ENCODE results near the gene DR1. TPM values are rescaled to one million over a fixed set of nuclear protein-coding genes. Genes with fewer than 3 reads are reported as not detected.
A peak's percentile ranks its signal among the peaks of the same experiment; 100 is the strongest.

Gene DR1
- total and polyA plus RNA-seq, 10 of the 15 experiments (the other 5 are each of a cell fraction or from before 2014, with no cell fraction given), result 7.4 to 56.1 (median 35.4) TPM

DNA sequence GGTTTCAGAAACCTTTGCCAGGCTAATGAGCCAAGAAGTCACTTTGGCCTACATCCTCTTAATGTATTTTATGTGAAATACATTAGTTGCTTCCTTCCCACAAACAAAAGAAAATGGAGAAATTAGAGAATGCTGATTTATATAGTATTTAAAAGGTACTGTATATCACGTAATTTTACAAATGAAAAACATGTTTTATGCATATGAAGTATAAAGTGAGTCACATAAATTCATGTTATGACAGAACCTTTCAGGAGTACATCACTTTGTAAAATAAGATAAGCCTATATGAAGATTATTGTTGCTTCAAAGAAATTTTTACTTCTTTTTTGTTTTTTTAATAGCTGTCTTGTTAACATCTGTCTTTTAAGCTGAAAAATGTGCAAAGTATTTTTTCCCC lies 4.6 kb downstream of the DR1 start:
- in situ Hi-C loops (cut with MboI), result no loop called here
- no peaks in the 10 kb centered on the region for H3K9me3 ChIP-seq (replicated peaks; ENCODE audit: control insufficient read depth, insufficient read depth, low read length)
- peaks cover 99% of the 10 kb centered on the region for H3K79me2 ChIP-seq (ENCODE audit: control insufficient read depth, insufficient read depth, low read length)
- BruUV-seq (replicated peaks), result no TSS peak
- POLR2A ChIA-PET, result interaction anchor here (1.3 kb wide), 1 partner anchor 9 kb away, joined by 5 read pairs; no protein-coding TSS in a partner anchor
- no peak overlapping the region; the same call in 1 of the 2 replicates for H3K27ac ChIP-seq (ENCODE audit: control insufficient read depth, insufficient read depth)
- H3K9ac ChIP-seq (ENCODE audit: control insufficient read depth, insufficient read depth, low read length), result no peak overlapping the region; the same call in 1 of the 2 replicates
- RAD21 ChIA-PET (ENCODE audit: unreplicated experiment), result no interaction called here
- CTCF ChIA-PET, result interaction anchor here (0.7 kb wide), 1 partner anchor 18 kb away, joined by 3 read pairs; no protein-coding TSS in a partner anchor
- H4K20me1 ChIP-seq (ENCODE audit: control insufficient read depth, insufficient read depth), result no peaks in the 10 kb centered on the region
- H3K4me2 ChIP-seq (ENCODE audit: control insufficient read depth, insufficient read depth), result peak overlapping the region; percentile 75
- peak overlapping the region; percentile 55 for H3K4me3 ChIP-seq
- 45% methylated on average over 1 of the region's 1 CpG for WGBS (ENCODE audit: insufficient coverage, insufficient replicate concordance, low lambda C conversion rate, missing lambda C conversion rate)
- DNase-seq (ENCODE audit: low read depth, low spot score) (no peak), ATAC-seq (no peak), FAIRE-seq (no peak)
- H3K4me1 ChIP-seq (ENCODE audit: control insufficient read depth, insufficient read depth, low read length), result no peaks in the 10 kb centered on the region; the same call in 1 of the 2 replicates
- intact Hi-C loops (cut with micrococcal nuclease; ENCODE audit: unreplicated experiment), result no loop called here
- H3K36me3 ChIP-seq (ENCODE audit: control insufficient read depth in 2 of 2, insufficient read depth in 2 of 2, low read length in 1 of 2), result peaks cover 0 to 3% of the 10 kb centered on the region in 2 experiments; a peak in 3 of 4 replicates
- no peaks in the 10 kb centered on the region for H3K27me3 ChIP-seq (replicated peaks in 1 of 2; ENCODE audit: control insufficient read depth in 2 of 2, insufficient read depth in 2 of 2, low read length in 1 of 2)
- SMC1A ChIA-PET (ENCODE audit: uncharacterized antibody, unreplicated experiment), result interaction anchor here (1.3 kb wide), 1 partner anchor 494 kb away, joined by 4 read pairs; no protein-coding TSS in a partner anchor
- no peak overlapping the region for H2AFZ ChIP-seq (ENCODE audit: control insufficient read depth, low read depth, low read length)
- TF ChIP-seq STAT1 (conservative IDR thresholded peaks at IDR 0.05) (no peak), KAT2A (conservative IDR thresholded peaks at IDR 0.05; ENCODE audit: control insufficient read depth, low read depth, low read length) (no peak), ZNF217 (IDR thresholded peaks at IDR 0.05) (no peak), ESRRA (IDR thresholded peaks at IDR 0.05; ENCODE audit: low read length) (no peak), BRCA1 (IDR thresholded peaks at IDR 0.05; ENCODE audit: low read depth, low read length) (no peak), SMARCA5 (IDR thresholded peaks at IDR 0.05) (no peak), ATF3 (IDR thresholded peaks at IDR 0.05; ENCODE audit: borderline replicate concordance, extremely low read depth, low read depth, low read length) (no peak), NFYA (IDR thresholded peaks at IDR 0.05; ENCODE audit: borderline replicate concordance, low read depth, low read length) (no peak), RUNX3 (IDR thresholded peaks at IDR 0.05; ENCODE audit: low read length) (no peak), ZNF592 (IDR thresholded peaks at IDR 0.05) (no peak), WRNIP1 (IDR thresholded peaks at IDR 0.05; ENCODE audit: borderline replicate concordance, low read depth, low read length) (no peak), KDM1A (IDR thresholded peaks at IDR 0.05; ENCODE audit: borderline replicate concordance) (no peak), RBBP5 (conservative IDR thresholded peaks at IDR 0.05) (no peak)
- TF ChIP-seq, protein P1, sequence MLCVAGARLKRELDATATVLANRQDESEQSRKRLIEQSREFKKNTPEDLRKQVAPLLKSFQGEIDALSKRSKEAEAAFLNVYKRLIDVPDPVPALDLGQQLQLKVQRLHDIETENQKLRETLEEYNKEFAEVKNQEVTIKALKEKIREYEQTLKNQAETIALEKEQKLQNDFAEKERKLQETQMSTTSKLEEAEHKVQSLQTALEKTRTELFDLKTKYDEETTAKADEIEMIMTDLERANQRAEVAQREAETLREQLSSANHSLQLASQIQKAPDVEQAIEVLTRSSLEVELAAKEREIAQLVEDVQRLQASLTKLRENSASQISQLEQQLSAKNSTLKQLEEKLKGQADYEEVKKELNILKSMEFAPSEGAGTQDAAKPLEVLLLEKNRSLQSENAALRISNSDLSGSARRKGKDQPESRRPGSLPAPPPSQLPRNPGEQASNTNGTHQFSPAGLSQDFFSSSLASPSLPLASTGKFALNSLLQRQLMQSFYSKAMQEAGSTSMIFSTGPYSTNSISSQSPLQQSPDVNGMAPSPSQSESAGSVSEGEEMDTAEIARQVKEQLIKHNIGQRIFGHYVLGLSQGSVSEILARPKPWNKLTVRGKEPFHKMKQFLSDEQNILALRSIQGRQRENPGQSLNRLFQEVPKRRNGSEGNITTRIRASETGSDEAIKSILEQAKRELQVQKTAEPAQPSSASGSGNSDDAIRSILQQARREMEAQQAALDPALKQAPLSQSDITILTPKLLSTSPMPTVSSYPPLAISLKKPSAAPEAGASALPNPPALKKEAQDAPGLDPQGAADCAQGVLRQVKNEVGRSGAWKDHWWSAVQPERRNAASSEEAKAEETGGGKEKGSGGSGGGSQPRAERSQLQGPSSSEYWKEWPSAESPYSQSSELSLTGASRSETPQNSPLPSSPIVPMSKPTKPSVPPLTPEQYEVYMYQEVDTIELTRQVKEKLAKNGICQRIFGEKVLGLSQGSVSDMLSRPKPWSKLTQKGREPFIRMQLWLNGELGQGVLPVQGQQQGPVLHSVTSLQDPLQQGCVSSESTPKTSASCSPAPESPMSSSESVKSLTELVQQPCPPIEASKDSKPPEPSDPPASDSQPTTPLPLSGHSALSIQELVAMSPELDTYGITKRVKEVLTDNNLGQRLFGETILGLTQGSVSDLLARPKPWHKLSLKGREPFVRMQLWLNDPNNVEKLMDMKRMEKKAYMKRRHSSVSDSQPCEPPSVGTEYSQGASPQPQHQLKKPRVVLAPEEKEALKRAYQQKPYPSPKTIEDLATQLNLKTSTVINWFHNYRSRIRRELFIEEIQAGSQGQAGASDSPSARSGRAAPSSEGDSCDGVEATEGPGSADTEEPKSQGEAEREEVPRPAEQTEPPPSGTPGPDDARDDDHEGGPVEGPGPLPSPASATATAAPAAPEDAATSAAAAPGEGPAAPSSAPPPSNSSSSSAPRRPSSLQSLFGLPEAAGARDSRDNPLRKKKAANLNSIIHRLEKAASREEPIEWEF (IDR thresholded peaks at IDR 0.05; ENCODE audit: insufficient replicate concordance, low read depth, low read length), result no peak

Measured in GM12878 (cell line).